Endothelial cell of hepatic sinusoid (primary cell): ENCODE measurements around the gene APLN.

Source experiments
- in situ Hi-C: cut with HindIII; loops from 2 replicates; pipeline ENCODE4 v1.10.0; 2017; ENCODE audit warnings: low sequenced_read_pairs

APLN gene

DNA sequence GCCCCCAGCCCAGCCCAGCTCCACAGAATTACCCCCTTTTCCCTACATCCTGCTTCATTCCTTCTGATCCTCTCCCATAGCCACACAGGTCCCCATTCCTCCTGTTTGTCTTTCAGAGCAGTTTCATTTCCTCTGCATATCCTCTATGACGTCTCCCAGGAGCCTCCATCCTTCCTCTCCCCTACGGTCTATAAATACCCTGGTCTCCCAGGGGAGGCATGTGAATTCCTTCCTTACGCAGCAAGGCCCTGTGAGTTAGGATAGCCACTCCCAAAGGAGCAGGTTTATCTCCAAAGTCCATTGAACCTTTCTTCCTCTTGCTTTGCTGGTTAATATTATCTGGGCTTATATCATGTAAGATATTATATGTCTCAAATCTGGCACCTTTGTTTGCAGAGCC lies 8.4 kb upstream of the APLN start:
- in situ Hi-C loops, result no loop called here

DNA sequence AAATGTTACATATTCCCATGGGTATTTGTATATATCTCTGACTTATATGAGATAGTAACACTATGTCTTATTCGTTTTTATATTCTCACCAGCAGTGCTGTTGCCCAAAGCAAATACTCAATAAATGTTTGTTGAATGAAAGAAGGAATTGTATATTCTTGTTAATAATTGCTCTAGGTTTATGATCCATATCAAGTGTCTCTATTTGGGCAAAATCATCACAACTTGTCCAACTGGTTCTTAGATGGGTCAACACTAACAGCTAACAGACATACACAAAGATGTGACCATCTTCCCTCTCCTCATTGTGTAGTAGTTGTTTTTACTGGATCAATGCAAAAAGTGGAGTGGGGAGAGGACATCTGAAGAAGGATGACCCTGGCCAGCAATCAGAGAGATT lies 6.6 kb upstream of the APLN start:
- in situ Hi-C loops, result no loop called here

GRCh38 chrX:129659861-129660260 lies 5.1 kb upstream of the APLN start:
- in situ Hi-C loops, result no loop called here

DNA sequence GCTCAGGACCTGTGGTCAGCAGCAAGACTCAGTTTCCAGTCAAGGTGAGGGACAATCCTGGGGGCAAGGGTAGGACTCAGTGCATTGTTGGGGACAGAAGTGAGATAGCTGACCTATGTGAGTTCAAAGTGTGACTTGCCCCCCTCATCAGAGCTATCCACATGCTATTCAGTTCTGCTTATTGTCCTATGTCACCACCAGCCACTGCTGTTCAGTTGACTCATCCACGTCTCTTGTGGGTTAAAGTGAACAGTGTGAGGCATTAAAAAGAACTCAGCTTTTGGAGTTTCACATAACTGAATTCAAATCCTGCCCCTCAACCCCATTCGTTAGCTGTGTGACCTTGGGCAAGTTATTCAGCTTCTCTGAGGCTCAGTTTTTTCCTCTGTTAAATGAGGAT lies 4.4 kb upstream of the APLN start:
- in situ Hi-C loops, result no loop called here

DNA sequence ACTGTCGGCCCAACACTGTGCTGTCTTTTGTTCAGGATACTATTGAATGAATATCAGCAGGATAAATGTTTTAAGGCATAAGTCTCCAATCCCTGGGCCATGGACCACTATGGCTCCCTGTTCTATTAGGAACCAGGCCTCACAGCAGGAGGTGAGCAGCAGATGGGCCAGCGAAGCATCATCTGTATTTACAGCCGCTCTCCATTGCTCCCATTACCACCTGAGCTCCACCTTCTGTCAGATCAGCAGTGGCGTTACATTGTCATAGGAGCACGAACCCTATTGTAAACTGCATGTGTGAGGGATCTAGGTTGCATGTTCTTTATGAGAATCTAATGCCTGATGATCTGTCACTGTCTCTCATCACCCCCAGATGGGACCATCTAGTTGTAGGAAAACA lies 3.7 kb upstream of the APLN start:
- in situ Hi-C loops, result no loop called here

DNA sequence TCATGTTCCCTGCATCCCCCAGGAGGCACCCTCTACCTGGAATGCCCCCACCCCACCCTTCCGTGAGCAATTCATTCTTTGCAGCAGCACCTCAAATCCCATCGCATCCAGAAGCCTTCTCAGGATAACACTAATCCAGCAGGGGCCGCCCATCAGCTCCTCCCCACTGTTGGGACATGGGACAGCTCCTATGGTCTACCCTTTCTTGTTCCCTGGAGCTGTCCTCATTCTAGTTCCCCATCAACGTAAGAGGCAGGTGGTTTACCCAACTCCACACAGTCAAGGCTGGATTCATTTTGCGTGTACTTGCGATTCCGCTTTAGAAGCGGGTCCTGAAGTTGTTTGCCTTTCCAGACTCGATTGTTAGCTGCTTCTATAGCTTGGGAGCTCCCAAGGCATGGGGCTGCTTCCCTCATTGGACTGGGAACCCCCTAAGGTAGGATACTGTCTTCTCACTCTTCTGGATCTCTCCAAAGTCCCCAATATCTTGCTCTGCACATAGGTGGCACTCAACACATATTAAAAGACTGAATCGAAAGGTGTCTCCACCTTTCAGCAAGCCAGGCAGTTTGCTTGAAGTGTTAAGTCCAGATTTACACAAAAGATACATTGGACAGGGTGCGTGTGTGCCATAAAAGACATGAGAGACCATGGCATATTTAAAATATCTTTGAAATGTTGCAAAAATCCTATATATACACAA lies 942 bp upstream of the APLN start:
- in situ Hi-C loops, result no loop called here

DNA sequence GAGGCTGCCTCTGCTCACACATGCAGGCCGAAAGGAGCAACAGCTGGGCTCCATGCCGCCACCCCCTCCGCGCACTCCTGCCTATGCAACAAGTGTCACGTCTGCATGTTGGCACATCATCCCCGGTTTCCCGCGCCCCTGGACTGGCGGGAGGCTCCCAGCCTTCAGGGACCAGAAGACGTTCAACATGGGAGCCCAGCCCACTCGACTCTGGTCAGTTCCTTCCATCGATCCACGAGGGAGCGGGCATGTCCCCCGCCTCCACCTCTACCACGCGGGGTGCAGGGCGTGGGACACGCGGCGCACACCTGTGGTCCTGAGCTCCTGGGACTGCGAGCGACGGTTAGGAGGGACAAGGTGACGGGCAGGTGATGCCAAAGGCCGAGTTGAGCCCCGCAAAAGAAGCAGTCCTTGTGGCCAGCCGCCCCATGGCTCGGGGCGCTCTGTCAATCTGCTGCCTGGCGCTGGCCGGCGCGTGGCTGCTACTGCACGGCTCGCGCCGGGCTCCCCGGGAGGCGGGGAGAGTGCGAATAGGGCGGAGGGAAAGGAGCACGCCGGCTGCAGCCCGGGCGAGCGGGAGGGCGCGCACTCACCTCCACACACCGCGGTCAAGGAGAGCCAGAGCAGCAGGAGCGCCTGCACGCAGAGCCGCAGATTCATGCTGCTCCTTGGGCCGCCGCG lies 645 bp downstream of the APLN start:
- in situ Hi-C loops, result no loop called here

- in situ Hi-C loops, result no loop called here
These were observed 1.4 kb downstream of the APLN start for GRCh38 chrX:129653181-129653970.

GRCh38 chrX:129652565-129653169 lies 2.1 kb downstream of the APLN start:
- in situ Hi-C loops, result no loop called here

- in situ Hi-C loops, result no loop called here
These were observed 2.8 kb downstream of the APLN start for GRCh38 chrX:129651756-129652564.

- in situ Hi-C loops, result no loop called here
These were observed 3.8 kb downstream of the APLN start for GRCh38 chrX:129650821-129651510.

- in situ Hi-C loops, result no loop called here
These were observed 4.5 kb downstream of the APLN start for GRCh38 chrX:129650183-129650689.

DNA sequence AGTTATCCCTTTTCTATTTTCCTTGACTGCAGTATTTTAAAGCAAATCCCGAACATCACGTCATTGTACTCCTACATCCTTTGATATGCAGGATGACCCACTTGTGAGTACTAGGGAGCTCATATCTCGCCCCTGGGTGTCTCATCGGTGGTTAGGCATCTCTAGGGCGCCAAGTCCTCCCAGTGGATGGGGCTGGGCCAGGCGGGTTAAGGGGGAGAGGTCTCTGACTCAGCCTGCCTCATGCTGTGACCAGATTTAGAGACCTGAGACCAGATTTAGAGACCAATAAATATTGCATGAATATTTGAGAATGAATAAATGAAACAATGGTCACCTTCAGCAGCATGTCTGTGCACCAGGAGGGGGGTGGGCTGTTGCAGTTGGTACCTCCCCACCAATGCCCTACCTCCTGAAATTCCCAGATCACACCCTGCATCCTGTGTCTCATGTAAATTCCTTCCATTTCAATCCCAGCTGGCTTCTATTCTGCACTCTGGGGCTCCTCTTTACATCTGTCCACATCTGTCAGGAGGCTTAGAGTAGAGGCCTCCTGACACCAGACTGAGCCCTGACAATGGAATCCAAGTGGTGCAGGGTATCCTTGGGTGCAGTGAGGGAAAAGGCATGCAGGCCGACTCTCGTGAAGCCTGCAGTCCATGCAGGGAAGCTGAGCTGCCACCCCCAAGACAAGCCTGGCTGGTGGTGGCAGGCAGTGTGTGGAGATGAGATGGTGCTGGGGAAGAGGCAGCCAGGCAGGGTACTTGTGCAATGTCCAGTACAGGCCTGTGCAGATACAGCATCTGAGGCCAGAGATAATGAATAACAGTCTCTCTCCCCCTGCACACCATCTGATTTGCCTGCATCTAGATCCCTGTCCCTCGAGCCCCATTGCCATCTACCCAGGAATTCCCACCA lies 5.2 kb downstream of the APLN start:
- in situ Hi-C loops, result no loop called here

DNA sequence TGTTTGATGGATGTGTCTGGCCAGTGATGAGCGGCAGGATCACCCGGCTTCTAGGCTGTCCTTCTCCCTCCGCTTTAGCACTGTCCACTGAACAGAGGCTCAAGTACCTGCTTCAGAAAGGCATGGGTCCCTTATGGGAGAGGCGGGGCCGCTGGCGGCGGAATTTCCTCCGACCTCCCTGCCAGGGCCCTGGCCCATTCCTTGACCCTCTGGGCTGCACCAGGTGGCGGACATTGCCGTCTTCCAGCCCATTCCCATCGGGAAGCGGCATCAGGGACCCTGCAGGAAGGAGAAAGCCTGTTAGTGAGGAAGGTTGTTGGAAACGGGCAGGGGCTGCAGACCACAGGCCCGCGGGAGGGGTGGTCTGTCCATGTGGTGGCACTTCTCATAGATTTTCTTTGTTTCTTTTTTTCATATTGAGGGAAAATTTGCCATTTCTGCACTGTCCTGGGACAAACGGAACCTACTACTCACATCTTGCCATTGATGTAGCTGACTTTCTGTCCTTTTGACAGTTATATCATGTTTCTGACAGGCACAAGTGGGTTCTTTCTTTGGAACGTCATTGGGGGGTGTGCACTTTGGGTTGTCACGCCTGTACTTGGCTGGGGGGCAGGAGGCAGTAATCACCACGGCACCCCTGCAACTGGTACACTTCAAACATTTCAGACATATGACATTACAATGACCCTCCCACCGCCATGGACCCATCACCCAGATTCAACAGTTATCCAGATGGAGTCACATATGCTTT lies 6.1 kb downstream of the APLN start:
- in situ Hi-C loops, result no loop called here

- in situ Hi-C loops, result no loop called here
These were observed 7.0 kb downstream of the APLN start for GRCh38 chrX:129647418-129648410.

DNA sequence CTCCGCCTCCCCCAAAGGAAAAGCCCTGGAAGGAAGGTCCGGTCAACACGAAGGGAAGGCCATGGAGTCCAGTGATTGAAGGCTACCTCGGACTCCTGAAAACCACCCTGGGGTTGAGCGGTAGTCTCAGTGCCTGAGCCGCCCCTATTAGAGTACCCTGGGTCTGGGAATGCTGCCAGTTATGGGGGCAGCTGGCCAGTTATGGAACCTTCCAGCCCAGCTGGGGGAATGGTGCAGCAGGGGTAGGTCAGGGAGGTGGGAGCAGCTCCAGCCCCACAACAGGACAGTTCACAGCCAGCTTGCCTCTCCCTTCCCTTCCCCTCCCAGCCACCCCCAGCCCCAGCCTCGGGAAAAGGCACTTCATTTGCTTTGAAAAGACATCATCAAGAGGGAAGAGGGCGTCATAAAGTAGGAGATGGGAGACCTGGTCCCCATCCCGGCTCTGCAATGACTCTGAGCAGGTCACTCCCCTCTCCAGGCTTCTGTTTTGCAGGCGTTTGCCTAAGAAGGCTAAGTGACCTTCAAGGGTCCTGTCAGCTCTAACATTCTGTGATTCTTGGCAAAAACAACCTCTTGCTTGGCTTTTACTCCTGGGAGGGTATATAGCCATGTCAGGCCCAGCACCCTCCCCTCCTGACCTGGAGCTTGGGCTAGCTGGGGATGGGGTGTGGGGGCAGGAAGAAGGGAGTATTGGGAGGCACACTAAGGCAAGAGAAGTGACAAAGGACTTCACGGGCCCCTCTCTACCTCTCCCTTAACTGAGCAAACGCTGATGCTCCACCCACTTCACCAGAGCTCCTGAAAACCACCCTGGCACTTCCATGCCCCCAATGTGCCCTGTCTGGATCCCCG lies 8.0 kb downstream of the APLN start:
- in situ Hi-C loops, result no loop called here
